Endothelial cell of umbilical vein (primary cell): ENCODE measurements around the gene CARD19. TPM values are rescaled to one million over a fixed set of nuclear protein-coding genes. Genes with fewer than 3 reads are reported as not detected.

Experiments used
- BruUV-seq: library from RNA; stranded (reverse); fragments of 400-500 nt; replicated peaks from 2 replicates; lab custom pipeline; 2021; lab: Mats Ljungman, UMichigan
- CTCF ChIA-PET: fragments of 300-600, 350-600 bp; sonication (Branson Sonifier 250); formaldehyde crosslinking; loops from one replicate; lab custom pipeline; 2021; ENCODE audit warnings: antibody characterized with exemption, inconsistent platforms; lab: Charles Lee
- POLR2A ChIA-PET: fragments of 300-600, 350-600 bp; sonication (Branson Sonifier 250); formaldehyde crosslinking; loops from one replicate; lab custom pipeline; 2021; ENCODE audit warnings: antibody characterized with exemption, inconsistent platforms; lab: Charles Lee
- DNase-seq: peaks from one replicate; pipeline ENCODE4 v3.0.0-alpha.2; 2011; ENCODE audit warnings: low read depth, low spot score
- FAIRE-seq: peaks from 2 replicates; lab custom pipeline; 2011; peaks lifted over from hg19 to GRCh38; lab: Jason Lieb, UNC
- H2AFZ ChIP-seq: 2 replicates; pipeline ENCODE4 v1.6.0; 2012; ENCODE audit warnings: low read depth, low read length, control low read depth, inconsistent platforms
- H3K27ac ChIP-seq: 2 replicates; pipeline ENCODE4 v1.5.1; 2011; ENCODE audit warnings: low read depth, mild to moderate bottlenecking, control low read depth, low read length, moderate library complexity; ENCODE audit not compliant: insufficient read depth
- H3K27me3 ChIP-seq, 2 experiments: 2 replicates each; pipeline versions ENCODE4 v1.6.0 to v1.6.1; 2011; ENCODE audit warnings: low read length in 2 of 2, mixed read lengths in 1 of 2; ENCODE audit not compliant: control insufficient read depth in 2 of 2, insufficient read depth in 2 of 2
- H3K36me3 ChIP-seq, 2 experiments: 2 replicates in 1 of 2; 3 replicates in 1 of 2; pipeline ENCODE4 v1.5.1; 2011; ENCODE audit warnings: low read length in 2 of 2, mild to moderate bottlenecking in 1 of 2, moderate library complexity in 1 of 2; ENCODE audit not compliant: control insufficient read depth in 2 of 2, insufficient read depth in 2 of 2; ENCODE audit errors: extremely low read depth in 1 of 2
- H3K4me1 ChIP-seq: 3 replicates; pipeline ENCODE4 v1.5.1; 2011; ENCODE audit warnings: mild to moderate bottlenecking, low read length; ENCODE audit not compliant: control insufficient read depth, insufficient read depth; ENCODE audit errors: extremely low read depth
- H3K4me2 ChIP-seq: 2 replicates; pipeline ENCODE4 v1.6.1; 2011; ENCODE audit warnings: low read length, control low read depth, mixed read lengths; ENCODE audit not compliant: insufficient read depth
- H3K4me3 ChIP-seq, 3 experiments: fragments of 200-600 bp in 1 of 3; sonication (generic), shearing (Covaris generic) in 1 of 3; replicated peaks in 1 of 3; 2 replicates each; pipeline ENCODE4 v1.5.1; 2011 to 2016; ENCODE audit warnings: control low read depth in 3 of 3, low read length in 3 of 3, mild to moderate bottlenecking in 2 of 3, inconsistent platforms in 1 of 3, low read depth in 1 of 3, moderate library complexity in 1 of 3; ENCODE audit not compliant: insufficient read depth in 1 of 3
- H3K79me2 ChIP-seq: 2 replicates; pipeline ENCODE4 v1.6.0; 2012; ENCODE audit warnings: low read length, inconsistent platforms; ENCODE audit not compliant: control insufficient read depth, insufficient read depth
- H3K9ac ChIP-seq: replicated peaks from 2 replicates; pipeline ENCODE3; 2011; ENCODE audit warnings: low read length, control low read depth; ENCODE audit not compliant: insufficient read depth; ENCODE audit errors: extremely low read depth
- H3K9me1 ChIP-seq: replicated peaks from 3 replicates; pipeline ENCODE4 v1.6.0; 2011; ENCODE audit warnings: mild to moderate bottlenecking, low read length; ENCODE audit not compliant: control insufficient read depth, insufficient read depth; ENCODE audit errors: extremely low read depth
- H3K9me3 ChIP-seq: replicated peaks from 2 replicates; pipeline ENCODE4 v1.5.1; 2012; ENCODE audit warnings: low read length, inconsistent platforms; ENCODE audit not compliant: control insufficient read depth, insufficient read depth
- H4K20me1 ChIP-seq: replicated peaks from 2 replicates; pipeline ENCODE3; 2011; ENCODE audit warnings: mild to moderate bottlenecking, low read length; ENCODE audit not compliant: control insufficient read depth, insufficient read depth; ENCODE audit errors: extremely low read depth
- EZH2 ChIP-seq: IDR thresholded peaks from 2 replicates; pipeline ENCODE4 v1.6.1; 2012; ENCODE audit warnings: borderline replicate concordance, low read depth, mild to moderate bottlenecking, moderate library complexity, low read length, inconsistent platforms; ENCODE audit not compliant: severe bottlenecking
- FOS ChIP-seq: IDR thresholded peaks from 2 replicates; pipeline ENCODE4 v1.6.1; 2011; ENCODE audit warnings: mild to moderate bottlenecking, low read length, moderate library complexity, borderline replicate concordance; ENCODE audit not compliant: insufficient read depth
- GATA2 ChIP-seq: IDR thresholded peaks from 2 replicates; pipeline ENCODE4 v1.7.0; 2011; ENCODE audit warnings: low read depth, mild to moderate bottlenecking, moderate library complexity, mixed read lengths, low read length; ENCODE audit not compliant: insufficient read length, insufficient read depth
- JUN ChIP-seq: IDR thresholded peaks from 2 replicates; pipeline ENCODE4 v1.6.1; 2011; ENCODE audit warnings: borderline replicate concordance, low read depth; ENCODE audit not compliant: insufficient read length, insufficient read depth
- MYC ChIP-seq: IDR thresholded peaks from one replicate; pipeline ENCODE4 v1.6.1; 2011; ENCODE audit warnings: mild to moderate bottlenecking, low read depth, low read length
- POLR2A ChIP-seq: IDR thresholded peaks from 2 replicates; pipeline ENCODE4 v1.6.1; 2012; ENCODE audit warnings: low read depth, mild to moderate bottlenecking, control low read depth, low read length
- POLR2AphosphoS5 ChIP-seq: IDR thresholded peaks from 2 replicates; pipeline ENCODE4 v1.6.1; 2012; ENCODE audit warnings: low read depth, mild to moderate bottlenecking, control low read depth, low read length, moderate library complexity; ENCODE audit not compliant: insufficient read depth
- dilution Hi-C: fragments of 300-500 bp; cut with MboI; formaldehyde crosslinking; loops from one replicate; pipeline ENCODE4 v1.15.0; 2019; ENCODE audit warnings: low sequenced_read_pairs; ENCODE audit not compliant: extremely low pct_ligation_motif_present
- intact Hi-C: fragments of 100-400 bp; cut with micrococcal nuclease; formaldehyde crosslinking; loops from one replicate; pipeline ENCODE4 v1.10.0; 2022
- polyA plus RNA-seq, 4 experiments: library from polyadenylated mRNA; depleted of rRNA in 3 of 4; stranded (reverse) in 3 of 4; unstranded in 1 of 4; fragments of >200 nt; gene quantifications; 2 replicates each; pipeline versions ENCODE4 v1.2.1 to v1.2.3, GENCODE V29; 2011 to 2012; ENCODE audit warnings: missing spikeins in 1 of 4
- total RNA-seq: library from RNA; stranded (reverse); gene quantifications from 2 replicates; pipeline ENCODE4 v1.2.3, GENCODE V29; 2021
- TF ChIP-seq, protein P1 (sequence below): IDR thresholded peaks from 2 replicates; pipeline ENCODE4 v1.6.1; 2011; ENCODE audit not compliant: insufficient read depth, insufficient read length
- TF ChIP-seq, protein P2 (sequence below), 2 donors: IDR thresholded peaks; 1 replicate in 1 of 2; 2 replicates in 1 of 2; pipeline ENCODE4 v1.5.1; 2011; ENCODE audit warnings: low read length in 2 of 2, mild to moderate bottlenecking in 2 of 2, moderate library complexity in 2 of 2, control low read depth in 1 of 2, inconsistent platforms in 1 of 2, low read depth in 1 of 2; ENCODE audit not compliant: insufficient read depth in 1 of 2; ENCODE audit errors: extremely low read depth in 1 of 2

CARD19 gene
- total and polyA plus RNA-seq, 2 donors (not counting 3 experiments of a cell fraction or from before 2014, with no cell fraction given), result 45.7 to 148 TPM

DNA sequence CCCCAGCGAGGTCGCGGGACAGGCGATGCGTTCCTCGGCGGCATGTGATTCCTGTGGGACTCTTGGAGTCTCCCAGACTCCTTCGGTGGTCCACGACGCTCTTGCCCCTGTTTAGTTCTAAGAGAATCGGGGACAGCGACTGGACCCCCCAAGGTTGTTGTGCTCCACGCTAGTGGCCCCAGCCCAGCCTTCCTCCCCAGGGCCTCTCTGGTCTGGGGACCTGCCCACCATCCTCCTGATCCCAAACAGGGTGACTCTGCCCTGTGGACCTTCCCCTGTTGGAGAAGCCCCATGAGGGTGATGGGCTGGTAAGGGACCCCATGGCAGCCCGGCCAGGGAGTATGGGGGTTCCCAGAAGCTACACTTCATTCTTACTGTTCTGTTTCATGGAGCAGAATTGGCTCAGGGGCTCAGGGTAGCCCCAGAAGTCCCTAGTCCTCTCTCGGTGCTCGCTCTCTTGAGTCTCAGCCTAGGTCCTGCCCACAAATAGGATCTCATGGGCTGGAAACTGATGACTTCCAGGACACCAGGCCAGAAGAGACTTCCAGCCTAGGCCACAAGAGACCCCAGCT, 880 bp downstream of the CARD19 start:
- ChIA-PET CTCF (interaction anchor here (0.6 to 2.4 kb wide), 6 partner anchors 12 to 218 kb away, joined by 3 to 26 read pairs (median 4); no protein-coding TSS in a partner anchor), POLR2A (no interaction called here)
- Histone ChIP-seq H3K36me3 (no peaks in the 10 kb centered on the region), H2AFZ (peak overlapping the region; percentile 65), H4K20me1 (no peaks in the 10 kb centered on the region), H3K4me3 (peak overlapping the region; percentile 82 to 91 (median 83)), H3K9me1 (no peaks in the 10 kb centered on the region), H3K27ac (peak overlapping the region; percentile 55), H3K79me2 (peaks cover 48% of the 10 kb centered on the region), H3K4me1 (peaks cover 34% of the 10 kb centered on the region), H3K9me3 (no peaks in the 10 kb centered on the region), H3K9ac (peak overlapping the region; percentile 67), H3K4me2 (peak overlapping the region; percentile 83), H3K27me3 (no peaks in the 10 kb centered on the region)
- intact Hi-C loops, result loop anchor here (1.0 to 10.0 kb wide), 4 partner anchors 219 to 1068 kb away; partner anchors contain the start of genes IPPK and ZNF484
- DNase-seq (no peak), FAIRE-seq (no peak)
- no peak for TF ChIP-seq POLR2AphosphoS5
- BruUV-seq, result no TSS peak
- dilution Hi-C loops, result no loop called here

DNA sequence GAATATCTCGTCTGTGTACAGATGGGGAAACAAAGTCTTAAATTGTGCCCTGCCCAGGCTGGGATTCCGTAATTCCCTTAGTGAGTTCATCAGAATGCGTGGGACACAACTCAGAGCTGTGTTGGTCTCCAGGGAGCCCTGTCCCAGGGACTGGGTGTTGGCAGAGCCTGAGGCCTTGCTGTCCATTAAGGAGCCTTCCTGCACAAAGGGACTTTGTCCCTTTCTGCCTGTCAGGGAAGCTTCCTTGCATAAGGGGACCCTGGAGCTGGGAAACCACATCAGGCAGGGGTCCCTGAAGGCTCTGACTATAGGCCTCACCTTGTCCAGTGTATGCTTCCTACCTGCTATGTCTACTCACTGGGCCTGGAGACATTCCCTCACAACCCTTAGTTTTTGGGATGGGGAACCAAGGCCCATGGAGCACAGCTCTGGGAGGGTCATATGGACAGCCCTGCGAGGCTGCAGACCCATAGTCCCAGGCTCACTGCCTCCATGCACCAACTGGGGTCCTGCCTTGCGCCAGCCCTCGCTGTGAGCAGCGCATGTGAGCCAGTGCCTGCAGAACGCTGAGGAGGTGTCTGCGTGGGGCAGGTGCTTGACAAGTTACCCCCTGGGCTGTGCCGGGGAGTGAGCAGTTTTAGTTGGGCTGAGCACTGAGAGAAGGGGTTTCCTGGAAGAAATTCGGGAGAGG, 1.6 kb downstream of the CARD19 start:
- Histone ChIP-seq H3K4me2 (peak overlapping the region; percentile 83), H3K4me3 (peak overlapping the region in 2 of 3 experiments; percentile 82 to 83), H3K9me3 (no peaks in the 10 kb centered on the region), H3K27me3 (no peaks in the 10 kb centered on the region), H3K9me1 (no peaks in the 10 kb centered on the region), H3K4me1 (peaks cover 34% of the 10 kb centered on the region), H4K20me1 (peaks cover under 1% of the 10 kb centered on the region), H3K36me3 (no peaks in the 10 kb centered on the region), H3K9ac (peak overlapping the region; percentile 26), H3K79me2 (peaks cover 56% of the 10 kb centered on the region), H3K27ac (peak overlapping the region; percentile 67), H2AFZ (no peak overlapping the region)
- DNase-seq (peak; percentile 15), FAIRE-seq (peak; percentile 61)
- TSS peak; percentile 24 for BruUV-seq
- intact Hi-C loops, result loop anchor here (1.0 to 10.0 kb wide), 7 partner anchors 12 to 1067 kb away; partner anchors contain the start of gene IPPK
- dilution Hi-C loops, result no loop called here
- TF ChIP-seq, protein P1, sequence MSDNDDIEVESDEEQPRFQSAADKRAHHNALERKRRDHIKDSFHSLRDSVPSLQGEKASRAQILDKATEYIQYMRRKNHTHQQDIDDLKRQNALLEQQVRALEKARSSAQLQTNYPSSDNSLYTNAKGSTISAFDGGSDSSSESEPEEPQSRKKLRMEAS, result no peak
- TF ChIP-seq POLR2AphosphoS5 (no peak), EZH2 (no peak), MYC (no peak), GATA2 (no peak), FOS (no peak), JUN (no peak), POLR2A (no peak)
- TF ChIP-seq, protein P2, sequence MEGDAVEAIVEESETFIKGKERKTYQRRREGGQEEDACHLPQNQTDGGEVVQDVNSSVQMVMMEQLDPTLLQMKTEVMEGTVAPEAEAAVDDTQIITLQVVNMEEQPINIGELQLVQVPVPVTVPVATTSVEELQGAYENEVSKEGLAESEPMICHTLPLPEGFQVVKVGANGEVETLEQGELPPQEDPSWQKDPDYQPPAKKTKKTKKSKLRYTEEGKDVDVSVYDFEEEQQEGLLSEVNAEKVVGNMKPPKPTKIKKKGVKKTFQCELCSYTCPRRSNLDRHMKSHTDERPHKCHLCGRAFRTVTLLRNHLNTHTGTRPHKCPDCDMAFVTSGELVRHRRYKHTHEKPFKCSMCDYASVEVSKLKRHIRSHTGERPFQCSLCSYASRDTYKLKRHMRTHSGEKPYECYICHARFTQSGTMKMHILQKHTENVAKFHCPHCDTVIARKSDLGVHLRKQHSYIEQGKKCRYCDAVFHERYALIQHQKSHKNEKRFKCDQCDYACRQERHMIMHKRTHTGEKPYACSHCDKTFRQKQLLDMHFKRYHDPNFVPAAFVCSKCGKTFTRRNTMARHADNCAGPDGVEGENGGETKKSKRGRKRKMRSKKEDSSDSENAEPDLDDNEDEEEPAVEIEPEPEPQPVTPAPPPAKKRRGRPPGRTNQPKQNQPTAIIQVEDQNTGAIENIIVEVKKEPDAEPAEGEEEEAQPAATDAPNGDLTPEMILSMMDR (IDR thresholded peaks at IDR 0.05; ENCODE audit: extremely low read depth in 1 of 2, insufficient read depth in 1 of 2, low read depth in 1 of 2, low read length in 2 of 2), result no peak
- POLR2A ChIA-PET, result no interaction called here
- CTCF ChIA-PET, result interaction anchor here (0.6 to 2.4 kb wide), 6 partner anchors 11 to 217 kb away, joined by 3 to 26 read pairs (median 4); no protein-coding TSS in a partner anchor
